PC-3 (cell line): Measurements from ENCODE around the gene LCK.

Experiments used
- CTCF ChIP-seq: fragments of 300-600 bp; sonication (generic); conservative IDR thresholded peaks from 2 replicates; pipeline ENCODE4 v1.5.1; 2017; ENCODE audit warnings: antibody characterized with exemption, low read depth, mild to moderate bottlenecking, low read length
- EZH2phosphoT487 ChIP-seq: fragments of 300-600 bp; sonication (generic); IDR thresholded peaks from 2 replicates; pipeline ENCODE4 v1.6.1; 2018; ENCODE audit warnings: mild to moderate bottlenecking, antibody characterized with exemption, low read length, borderline replicate concordance

DNA sequence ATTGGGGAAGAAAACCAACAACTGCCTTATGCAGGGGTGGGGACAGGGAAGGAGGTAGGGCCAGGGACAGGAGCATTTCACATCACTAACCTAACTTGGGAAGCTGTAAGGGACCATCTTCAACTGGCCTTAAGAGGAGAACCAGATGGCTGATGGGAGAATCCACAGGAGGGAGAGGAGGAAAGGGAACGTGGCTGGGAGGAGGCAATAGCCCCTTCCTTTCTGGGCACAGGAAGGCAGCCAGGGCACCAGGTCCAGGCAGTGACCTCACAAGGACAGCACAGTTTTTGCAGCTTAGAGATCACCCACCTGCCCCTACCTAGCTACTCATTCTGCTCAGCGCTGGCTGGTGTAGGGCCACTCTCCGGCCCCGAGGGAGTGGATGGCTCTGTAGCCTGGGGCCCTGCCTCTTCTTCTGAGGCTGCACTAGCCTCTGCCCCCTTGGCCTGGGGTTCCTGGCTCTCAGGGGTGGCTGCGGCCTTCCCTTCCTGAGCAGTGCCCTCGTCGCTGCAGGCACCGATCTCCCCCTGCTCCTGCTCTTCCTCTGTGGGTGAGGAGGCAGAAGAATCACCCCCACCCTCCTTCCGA is 83.3 kb downstream of the LCK start:
- TF ChIP-seq CTCF (no peak), EZH2phosphoT487 (no peak)
